ENCODE results near the gene ACVRL1.

Gene ACVRL1

DNA sequence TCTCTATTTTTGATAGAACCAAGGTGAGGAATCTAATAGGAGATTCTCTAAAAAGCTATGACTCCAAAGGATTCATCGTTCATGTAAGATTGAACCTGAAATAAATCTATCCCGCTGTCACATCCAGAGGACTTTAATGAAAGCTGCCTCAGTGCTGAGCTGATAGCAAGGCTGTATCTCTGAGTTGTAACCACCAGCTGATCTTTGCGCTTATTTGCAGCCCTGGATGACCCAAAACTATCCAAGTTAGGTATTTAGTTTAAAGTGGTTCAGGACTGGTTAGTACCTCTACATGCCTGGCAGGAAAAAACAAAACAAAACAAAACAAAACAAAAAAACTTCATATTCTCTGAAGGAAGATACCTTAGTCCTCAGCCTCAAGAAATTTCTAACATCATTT is 28.2 kb upstream of the ACVRL1 start:
- Histone ChIP-seq H3F3A (ENCODE audit: insufficient read depth, low read length) (no peaks in the 10 kb centered on the region), H3K4me2 (ENCODE audit: low read length) (no peak overlapping the region), H3K9me3 (ENCODE audit: low read length) (no peaks in the 10 kb centered on the region), H3K79me2 (ENCODE audit: insufficient read depth, low read length) (no peaks in the 10 kb centered on the region), H3K9me2 (ENCODE audit: low read depth, low read length) (no peaks in the 10 kb centered on the region), H3K27ac (ENCODE audit: low read depth, low read length, poor library complexity, severe bottlenecking) (no peak overlapping the region), H2AFZ (ENCODE audit: low read length) (no peak overlapping the region), H3K9ac (ENCODE audit: low read length) (no peak overlapping the region), H3K36me3 (ENCODE audit: insufficient read depth, low read length) (no peaks in the 10 kb centered on the region; the same call in 1 of the 2 replicates), H3K4me1 (ENCODE audit: insufficient read depth, low read length, severe bottlenecking) (no peaks in the 10 kb centered on the region), H4K20me1 (ENCODE audit: insufficient read depth, low read length) (no peaks in the 10 kb centered on the region), H3K4me3 (ENCODE audit: low read depth, low read length, poor library complexity, severe bottlenecking) (no peak overlapping the region), H3K27me3 (ENCODE audit: insufficient read depth, low read length) (no peaks in the 10 kb centered on the region)
- no peak for TF ChIP-seq EZH2 (IDR thresholded peaks at IDR 0.05; ENCODE audit: borderline replicate concordance, low read length)
- TF ChIP-seq, protein P1, sequence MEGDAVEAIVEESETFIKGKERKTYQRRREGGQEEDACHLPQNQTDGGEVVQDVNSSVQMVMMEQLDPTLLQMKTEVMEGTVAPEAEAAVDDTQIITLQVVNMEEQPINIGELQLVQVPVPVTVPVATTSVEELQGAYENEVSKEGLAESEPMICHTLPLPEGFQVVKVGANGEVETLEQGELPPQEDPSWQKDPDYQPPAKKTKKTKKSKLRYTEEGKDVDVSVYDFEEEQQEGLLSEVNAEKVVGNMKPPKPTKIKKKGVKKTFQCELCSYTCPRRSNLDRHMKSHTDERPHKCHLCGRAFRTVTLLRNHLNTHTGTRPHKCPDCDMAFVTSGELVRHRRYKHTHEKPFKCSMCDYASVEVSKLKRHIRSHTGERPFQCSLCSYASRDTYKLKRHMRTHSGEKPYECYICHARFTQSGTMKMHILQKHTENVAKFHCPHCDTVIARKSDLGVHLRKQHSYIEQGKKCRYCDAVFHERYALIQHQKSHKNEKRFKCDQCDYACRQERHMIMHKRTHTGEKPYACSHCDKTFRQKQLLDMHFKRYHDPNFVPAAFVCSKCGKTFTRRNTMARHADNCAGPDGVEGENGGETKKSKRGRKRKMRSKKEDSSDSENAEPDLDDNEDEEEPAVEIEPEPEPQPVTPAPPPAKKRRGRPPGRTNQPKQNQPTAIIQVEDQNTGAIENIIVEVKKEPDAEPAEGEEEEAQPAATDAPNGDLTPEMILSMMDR (IDR thresholded peaks at IDR 0.05; ENCODE audit: low read length): no peak

DNA sequence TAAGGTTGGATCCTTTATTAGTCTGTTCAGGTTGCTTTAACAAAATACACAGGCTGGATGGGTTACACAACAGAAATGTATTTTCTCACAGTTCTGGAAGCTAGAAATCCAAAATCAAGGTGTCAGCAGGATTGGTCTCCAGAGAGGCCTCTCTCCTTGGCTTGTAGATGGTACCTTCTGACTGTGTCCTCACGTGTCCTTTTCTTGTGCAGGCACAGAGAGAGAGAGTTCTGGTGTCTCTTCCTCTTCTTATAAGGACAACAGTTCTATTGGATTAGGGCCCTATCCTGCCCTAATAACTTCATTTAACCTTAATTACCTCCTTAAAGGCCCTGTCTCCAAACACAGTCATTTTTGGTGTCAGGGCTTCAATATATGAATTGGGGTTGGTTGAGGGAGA is 24.0 kb upstream of the ACVRL1 start:
- Histone ChIP-seq H3K4me1 (ENCODE audit: insufficient read depth, low read length, severe bottlenecking) (peaks cover 5% of the 10 kb centered on the region), H3K4me3 (ENCODE audit: low read depth, low read length, poor library complexity, severe bottlenecking) (no peak overlapping the region), H3K9ac (ENCODE audit: low read length) (no peak overlapping the region), H4K20me1 (ENCODE audit: insufficient read depth, low read length) (no peaks in the 10 kb centered on the region), H3K4me2 (ENCODE audit: low read length) (no peak overlapping the region), H3K79me2 (ENCODE audit: insufficient read depth, low read length) (no peaks in the 10 kb centered on the region), H2AFZ (ENCODE audit: low read length) (no peak overlapping the region), H3K27ac (ENCODE audit: low read depth, low read length, poor library complexity, severe bottlenecking) (no peak overlapping the region), H3K27me3 (ENCODE audit: insufficient read depth, low read length) (no peaks in the 10 kb centered on the region), H3K9me3 (ENCODE audit: low read length) (no peaks in the 10 kb centered on the region), H3K9me2 (ENCODE audit: low read depth, low read length) (no peaks in the 10 kb centered on the region), H3K36me3 (ENCODE audit: insufficient read depth, low read length) (no peaks in the 10 kb centered on the region; the same call in 1 of the 2 replicates), H3F3A (ENCODE audit: insufficient read depth, low read length) (no peaks in the 10 kb centered on the region)
- no peak for TF ChIP-seq EZH2 (IDR thresholded peaks at IDR 0.05; ENCODE audit: borderline replicate concordance, low read length)

DNA sequence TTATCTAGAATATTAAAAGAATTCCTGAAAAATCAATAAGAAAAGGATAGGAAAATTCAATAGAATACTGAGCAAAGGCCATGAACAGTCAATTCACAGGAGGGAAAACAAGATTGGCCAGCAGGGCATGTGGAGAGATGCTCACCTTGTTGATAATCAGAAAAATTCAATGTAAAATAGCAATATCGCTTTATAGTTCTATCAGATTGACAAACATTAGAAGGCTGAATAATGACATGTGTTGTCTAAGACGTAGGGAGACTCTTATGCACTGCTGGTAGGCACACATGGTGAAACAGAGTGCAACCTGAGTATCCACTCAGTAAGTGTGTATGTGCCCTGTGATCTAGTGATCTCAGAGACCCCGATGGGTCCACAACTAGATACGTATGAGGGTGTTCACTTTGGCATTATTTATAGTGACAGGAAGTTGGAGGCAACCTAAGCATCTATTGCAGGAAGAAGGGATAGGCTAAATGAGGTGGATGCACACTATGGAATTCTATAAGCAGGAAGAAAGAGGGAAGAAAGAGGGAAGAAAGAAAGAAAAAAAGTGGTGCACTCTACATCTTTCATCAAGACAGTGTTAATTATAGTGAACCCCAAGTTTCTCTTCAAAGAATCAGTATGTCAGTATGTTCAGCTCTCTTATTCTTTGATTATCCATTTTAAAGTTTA is 23.2 kb upstream of the ACVRL1 start:
- Histone ChIP-seq H4K20me1 (ENCODE audit: insufficient read depth, low read length) (no peaks in the 10 kb centered on the region), H3K4me1 (ENCODE audit: insufficient read depth, low read length, severe bottlenecking) (peaks cover 5% of the 10 kb centered on the region), H3F3A (ENCODE audit: insufficient read depth, low read length) (no peaks in the 10 kb centered on the region), H3K36me3 (ENCODE audit: insufficient read depth, low read length) (no peaks in the 10 kb centered on the region; the same call in 1 of the 2 replicates), H3K79me2 (ENCODE audit: insufficient read depth, low read length) (no peaks in the 10 kb centered on the region), H3K27me3 (ENCODE audit: insufficient read depth, low read length) (no peaks in the 10 kb centered on the region), H3K4me2 (ENCODE audit: low read length) (no peak overlapping the region), H3K27ac (ENCODE audit: low read depth, low read length, poor library complexity, severe bottlenecking) (no peak overlapping the region), H3K4me3 (ENCODE audit: low read depth, low read length, poor library complexity, severe bottlenecking) (no peak overlapping the region), H3K9me2 (ENCODE audit: low read depth, low read length) (no peaks in the 10 kb centered on the region), H3K9ac (ENCODE audit: low read length) (no peak overlapping the region), H2AFZ (ENCODE audit: low read length) (no peak overlapping the region), H3K9me3 (ENCODE audit: low read length) (no peaks in the 10 kb centered on the region)
- no peak for TF ChIP-seq EZH2 (IDR thresholded peaks at IDR 0.05; ENCODE audit: borderline replicate concordance, low read length)
- TF ChIP-seq, protein P1 (IDR thresholded peaks at IDR 0.05; ENCODE audit: low read length): no peak

Measured in OCI-LY1 (cell line).